GM10847 (cell line): Measurements from ENCODE around the gene DNAH5.

ENCODE experiments used
- POLR2A ChIP-seq: IDR thresholded peaks from 2 replicates; pipeline ENCODE4 v1.6.1; 2011; ENCODE audit not compliant: insufficient read length; ENCODE audit errors: extremely low read depth

The DNAH5 gene

GRCh38 chr5:13692172-13692571, 252.3 kb downstream of the DNAH5 start:
- no peak for TF ChIP-seq POLR2A

GRCh38 chr5:13676531-13676930, 268.0 kb downstream of the DNAH5 start:
- TF ChIP-seq POLR2A: no peak

GRCh38 chr5:13674391-13674790, 270.1 kb downstream of the DNAH5 start:
- TF ChIP-seq POLR2A: no peak

- no peak for TF ChIP-seq POLR2A
Measured at GRCh38 chr5:13673511-13673910, 271.0 kb downstream of the DNAH5 start.

- TF ChIP-seq POLR2A: no peak
Measured at GRCh38 chr5:13664377-13664776, 280.1 kb downstream of the DNAH5 start.

GRCh38 chr5:13662626-13663025, 281.9 kb downstream of the DNAH5 start:
- TF ChIP-seq POLR2A: no peak

GRCh38 chr5:13661272-13661671, 283.2 kb downstream of the DNAH5 start:
- no peak for TF ChIP-seq POLR2A

- no peak for TF ChIP-seq POLR2A
Measured at GRCh38 chr5:13660072-13660471, 284.4 kb downstream of the DNAH5 start.

- TF ChIP-seq POLR2A: no peak
Measured at GRCh38 chr5:13659391-13659790, 285.1 kb downstream of the DNAH5 start.

GRCh38 chr5:13658761-13659160, 285.7 kb downstream of the DNAH5 start:
- no peak for TF ChIP-seq POLR2A

GRCh38 chr5:13658152-13658551, 286.3 kb downstream of the DNAH5 start:
- TF ChIP-seq POLR2A: no peak

GRCh38 chr5:13653709-13654108, 290.8 kb downstream of the DNAH5 start:
- TF ChIP-seq POLR2A: no peak

GRCh38 chr5:13649656-13650055, 294.8 kb downstream of the DNAH5 start:
- no peak for TF ChIP-seq POLR2A

- TF ChIP-seq POLR2A: no peak
Measured at GRCh38 chr5:13648822-13649221, 295.7 kb downstream of the DNAH5 start.

- TF ChIP-seq POLR2A: no peak
Measured at GRCh38 chr5:13643734-13644133, 300.8 kb downstream of the DNAH5 start.

GRCh38 chr5:13643196-13643595, 301.3 kb downstream of the DNAH5 start:
- TF ChIP-seq POLR2A: no peak
